RWPE1 (cell line): ENCODE data around the gene ACER3.

ENCODE experiments used
- CTCF ChIA-PET: fragments of 350-600 bp; sonication (Branson Sonifier 250); formaldehyde crosslinking; extraction: SDS; loops from one replicate; lab custom pipeline; 2021; lab: Yijun Ruan, JAX
- POLR2A ChIA-PET: fragments of 400-600 bp; formaldehyde crosslinking; extraction: SDS; loops from one replicate; lab custom pipeline; 2020; ENCODE audit warnings: antibody characterized with exemption; ENCODE audit not compliant: low non-redundant PET; lab: Yijun Ruan, JAX
- DNase-seq: peaks from one replicate; pipeline ENCODE4 v3.0.0; 2012; ENCODE audit warnings: low spot score
- H3K27ac ChIP-seq: fragments of 450-650 bp; 2 replicates; pipeline ENCODE4 v1.5.1; 2017
- CTCF ChIP-seq: fragments of 450-650 bp; conservative IDR thresholded peaks from 2 replicates; pipeline ENCODE4 v1.5.1; 2017; ENCODE audit warnings: low read depth, mild to moderate bottlenecking

The ACER3 gene

GRCh38 chr11:76863196-76863777 lies 2.6 kb downstream of the ACER3 start:
- H3K27ac ChIP-seq = no peak overlapping the region
- DNase-seq = no peak
- ChIA-PET CTCF (no interaction called here), POLR2A (no interaction called here)
- no peak for TF ChIP-seq CTCF

- no peak overlapping the region for H3K27ac ChIP-seq
- ChIA-PET POLR2A (interaction anchor here (0.5 kb wide), 1 partner anchor 49 kb away, joined by 11 read pairs; no protein-coding TSS in a partner anchor), CTCF (interaction anchor here (0.6 kb wide), 1 partner anchor 92 kb away, joined by 3 read pairs; no protein-coding TSS in a partner anchor)
- no peak for DNase-seq
- TF ChIP-seq CTCF = no peak
These were observed 12.5 kb downstream of the ACER3 start for GRCh38 chr11:76872959-76873827.

- POLR2A ChIA-PET = no interaction called here
- no peak for TF ChIP-seq CTCF
- no peak for DNase-seq
- CTCF ChIA-PET = interaction anchor here (0.7 kb wide), 1 partner anchor 64 kb away, joined by 3 read pairs; no protein-coding TSS in a partner anchor
- H3K27ac ChIP-seq = no peak overlapping the region
These were observed 17.3 kb downstream of the ACER3 start for GRCh38 chr11:76878014-76878413.

- no peak overlapping the region for H3K27ac ChIP-seq
- TF ChIP-seq CTCF = no peak
- ChIA-PET POLR2A (no interaction called here), CTCF (no interaction called here)
- DNase-seq = no peak
These were observed 19.6 kb downstream of the ACER3 start for GRCh38 chr11:76880314-76880713.

GRCh38 chr11:76880956-76881355 lies 20.2 kb downstream of the ACER3 start:
- no peak overlapping the region for H3K27ac ChIP-seq
- CTCF ChIA-PET = no interaction called here
- POLR2A ChIA-PET = no interaction called here

More at GRCh38 chr11:76880956-76881355, 20.2 kb downstream of the ACER3 start:
- no peak for DNase-seq
- TF ChIP-seq CTCF = no peak
